SU-DHL-6 (cell line): ENCODE measurements around the gene TRA2B.

Experiments used
- H2AFZ ChIP-seq: fragments of 200-600 bp; sonication (generic); 2 replicates; pipeline ENCODE4 v1.6.1; 2014; ENCODE audit warnings: low read depth, mild to moderate bottlenecking, moderate library complexity, mixed read lengths, antibody characterized with exemption, low read length; ENCODE audit not compliant: severe bottlenecking
- H3F3A ChIP-seq: fragments of 200-600 bp; shearing (Covaris generic); 2 replicates; pipeline ENCODE4 v1.6.0; 2016; ENCODE audit warnings: antibody characterized with exemption, mild to moderate bottlenecking; ENCODE audit not compliant: insufficient read depth
- H3K27ac ChIP-seq: fragments of 200-600 bp; sonication (generic); 2 replicates; pipeline ENCODE4 v1.5.1; 2016; ENCODE audit warnings: low read depth, mild to moderate bottlenecking, low read length, moderate library complexity, mixed read lengths
- H3K27me3 ChIP-seq: fragments of 200-600 bp; sonication (generic), shearing (Covaris generic); 2 replicates; pipeline ENCODE4 v1.6.0; 2014; ENCODE audit warnings: mild to moderate bottlenecking, low read length
- H3K36me3 ChIP-seq: fragments of 200-600 bp; sonication (generic); 2 replicates; pipeline ENCODE4 v1.6.1; 2014; ENCODE audit warnings: mild to moderate bottlenecking, low read length, mixed read lengths
- H3K4me2 ChIP-seq: fragments of 300-600, 200-600 bp; shearing (Covaris generic), sonication (generic); 2 replicates; pipeline ENCODE4 v1.6.0; 2014; ENCODE audit warnings: low read length, low read depth, mild to moderate bottlenecking; ENCODE audit not compliant: poor library complexity, severe bottlenecking
- H3K4me3 ChIP-seq: fragments of 200-600 bp; sonication (generic); 2 replicates; pipeline ENCODE4 v1.5.1; 2014; ENCODE audit warnings: antibody characterized with exemption, low read length, mild to moderate bottlenecking, mixed read lengths; ENCODE audit not compliant: insufficient read depth, poor library complexity, severe bottlenecking
- H3K79me2 ChIP-seq: fragments of 200-600 bp; sonication (generic); 2 replicates; pipeline ENCODE4 v1.6.1; 2014; ENCODE audit warnings: mild to moderate bottlenecking, low read length, moderate library complexity; ENCODE audit not compliant: insufficient read depth
- H3K9ac ChIP-seq: fragments of 200-600 bp; sonication (generic); 2 replicates; pipeline ENCODE4 v1.7.0; 2014; ENCODE audit warnings: mild to moderate bottlenecking, low read length
- H3K9me2 ChIP-seq: fragments of 200-600 bp; sonication (generic); replicated peaks from 2 replicates; pipeline ENCODE4 v1.6.1; 2014; ENCODE audit warnings: low read length; ENCODE audit not compliant: insufficient read depth
- H3K9me3 ChIP-seq: fragments of 200-600 bp; sonication (generic); 2 replicates; pipeline ENCODE4 v1.6.1; 2014; ENCODE audit warnings: low read length, mixed read lengths; ENCODE audit not compliant: insufficient read depth
- H4K20me1 ChIP-seq: fragments of 200-600 bp; sonication (generic); 2 replicates; pipeline ENCODE4 v1.6.1; 2014; ENCODE audit warnings: low read depth, mild to moderate bottlenecking, antibody characterized with exemption, low read length, moderate library complexity, mixed read lengths
- CTCF ChIP-seq: fragments of 200-600 bp; sonication (generic); IDR thresholded peaks from one replicate; pipeline ENCODE4 v1.5.1; 2017; ENCODE audit warnings: antibody characterized with exemption, mild to moderate bottlenecking, low read length, moderate library complexity; ENCODE audit not compliant: insufficient read depth, poor library complexity, severe bottlenecking
- EZH2phosphoT487 ChIP-seq: fragments of 200-600 bp; sonication (generic), shearing (Covaris generic); conservative IDR thresholded peaks from 2 replicates; pipeline ENCODE4 v1.6.1; 2018; ENCODE audit warnings: mild to moderate bottlenecking, antibody characterized with exemption, low read length, moderate library complexity, mixed read lengths

TRA2B gene

GRCh38 chr3:185954366-185954723, 16.5 kb upstream of the TRA2B start:
- Histone ChIP-seq H3K79me2 (no peaks in the 10 kb centered on the region), H3K9ac (no peak overlapping the region), H2AFZ (no peak overlapping the region), H3K4me3 (no peak overlapping the region), H3K36me3 (no peaks in the 10 kb centered on the region), H3F3A (no peaks in the 10 kb centered on the region), H4K20me1 (no peaks in the 10 kb centered on the region), H3K9me3 (no peaks in the 10 kb centered on the region), H3K27ac (no peak overlapping the region), H3K9me2 (no peaks in the 10 kb centered on the region), H3K4me2 (no peak overlapping the region), H3K27me3 (no peaks in the 10 kb centered on the region)
- TF ChIP-seq CTCF (no peak), EZH2phosphoT487 (no peak)

- H3K4me2 ChIP-seq: no peak overlapping the region
- H3K9ac ChIP-seq: no peak overlapping the region
- H3K36me3 ChIP-seq: no peaks in the 10 kb centered on the region
- H3F3A ChIP-seq: no peaks in the 10 kb centered on the region
- H3K79me2 ChIP-seq: no peaks in the 10 kb centered on the region
- no peaks in the 10 kb centered on the region for H3K9me3 ChIP-seq
- H3K27ac ChIP-seq: no peak overlapping the region
- no peak overlapping the region for H2AFZ ChIP-seq
- no peaks in the 10 kb centered on the region for H3K9me2 ChIP-seq
- TF ChIP-seq CTCF (no peak), EZH2phosphoT487 (no peak)
- no peaks in the 10 kb centered on the region for H3K27me3 ChIP-seq
- no peaks in the 10 kb centered on the region for H4K20me1 ChIP-seq
- H3K4me3 ChIP-seq: no peak overlapping the region
Observed at GRCh38 chr3:185950728-185951127, 12.9 kb upstream of the TRA2B start.

GRCh38 chr3:185949515-185949914, 11.7 kb upstream of the TRA2B start:
- Histone ChIP-seq H3K27ac (no peak overlapping the region), H3K4me3 (no peak overlapping the region), H4K20me1 (no peaks in the 10 kb centered on the region), H3K27me3 (no peaks in the 10 kb centered on the region), H3K4me2 (no peak overlapping the region), H3K36me3 (no peaks in the 10 kb centered on the region), H3K9me3 (no peaks in the 10 kb centered on the region), H3K9me2 (no peaks in the 10 kb centered on the region), H2AFZ (no peak overlapping the region), H3F3A (no peaks in the 10 kb centered on the region), H3K79me2 (no peaks in the 10 kb centered on the region), H3K9ac (no peak overlapping the region)
- TF ChIP-seq CTCF (no peak), EZH2phosphoT487 (no peak)

- Histone ChIP-seq H3K27ac (no peak overlapping the region), H3K27me3 (no peaks in the 10 kb centered on the region), H3K4me2 (no peak overlapping the region), H3K36me3 (no peaks in the 10 kb centered on the region), H3K4me3 (no peak overlapping the region), H3K79me2 (no peaks in the 10 kb centered on the region), H3K9me3 (no peaks in the 10 kb centered on the region), H4K20me1 (no peaks in the 10 kb centered on the region), H3K9me2 (no peaks in the 10 kb centered on the region), H3F3A (no peaks in the 10 kb centered on the region), H2AFZ (no peak overlapping the region), H3K9ac (no peak overlapping the region)
- TF ChIP-seq EZH2phosphoT487 (no peak), CTCF (no peak)
Observed at GRCh38 chr3:185948292-185948691, 10.5 kb upstream of the TRA2B start.
